AG08395 (cell line): ENCODE results near the gene RASSF7.

Experiments used
- DNase-seq: peaks from one replicate; pipeline ENCODE4 v3.0.0; 2012; ENCODE audit warnings: mixed read lengths, low spot score

Gene RASSF7

GRCh38 chr11:532986-533585 lies 27.7 kb upstream of the RASSF7 start:
- DNase-seq: no peak

DNA sequence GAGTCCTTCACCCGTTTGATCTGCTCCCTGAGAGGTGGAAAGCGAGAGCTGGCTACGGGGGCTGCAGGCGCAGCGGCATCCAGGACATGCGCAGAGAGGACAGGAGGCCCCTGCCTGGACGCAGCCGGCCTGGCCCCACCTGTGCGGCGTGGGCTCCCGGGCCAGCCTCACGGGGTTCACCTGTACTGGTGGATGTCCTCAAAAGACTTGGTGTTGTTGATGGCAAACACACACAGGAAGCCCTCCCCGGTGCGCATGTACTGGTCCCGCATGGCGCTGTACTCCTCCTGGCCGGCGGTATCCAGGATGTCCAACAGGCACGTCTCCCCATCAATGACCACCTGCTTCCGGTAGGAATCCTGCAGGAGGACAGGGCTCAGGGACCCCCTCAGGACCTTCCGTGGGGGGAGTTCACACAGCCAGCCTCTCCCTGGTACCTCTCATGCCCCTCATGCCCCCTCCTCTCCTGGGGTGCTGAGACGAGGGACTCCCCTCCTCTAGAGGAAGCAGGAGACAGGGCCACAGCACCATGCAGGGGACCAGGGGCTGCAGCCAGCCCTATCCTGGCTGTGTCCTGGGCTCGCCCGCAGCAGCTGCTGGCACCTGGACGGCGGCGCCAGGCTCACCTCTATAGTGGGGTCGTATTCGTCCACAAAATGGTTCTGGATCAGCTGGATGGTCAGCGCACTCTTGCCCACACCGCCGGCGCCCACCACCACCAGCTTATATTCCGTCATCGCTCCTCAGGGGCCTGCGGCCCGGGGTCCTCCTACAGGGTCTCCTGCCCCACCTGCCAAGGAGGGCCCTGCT lies 27.0 kb upstream of the RASSF7 start:
- DNase-seq: no peak

DNA sequence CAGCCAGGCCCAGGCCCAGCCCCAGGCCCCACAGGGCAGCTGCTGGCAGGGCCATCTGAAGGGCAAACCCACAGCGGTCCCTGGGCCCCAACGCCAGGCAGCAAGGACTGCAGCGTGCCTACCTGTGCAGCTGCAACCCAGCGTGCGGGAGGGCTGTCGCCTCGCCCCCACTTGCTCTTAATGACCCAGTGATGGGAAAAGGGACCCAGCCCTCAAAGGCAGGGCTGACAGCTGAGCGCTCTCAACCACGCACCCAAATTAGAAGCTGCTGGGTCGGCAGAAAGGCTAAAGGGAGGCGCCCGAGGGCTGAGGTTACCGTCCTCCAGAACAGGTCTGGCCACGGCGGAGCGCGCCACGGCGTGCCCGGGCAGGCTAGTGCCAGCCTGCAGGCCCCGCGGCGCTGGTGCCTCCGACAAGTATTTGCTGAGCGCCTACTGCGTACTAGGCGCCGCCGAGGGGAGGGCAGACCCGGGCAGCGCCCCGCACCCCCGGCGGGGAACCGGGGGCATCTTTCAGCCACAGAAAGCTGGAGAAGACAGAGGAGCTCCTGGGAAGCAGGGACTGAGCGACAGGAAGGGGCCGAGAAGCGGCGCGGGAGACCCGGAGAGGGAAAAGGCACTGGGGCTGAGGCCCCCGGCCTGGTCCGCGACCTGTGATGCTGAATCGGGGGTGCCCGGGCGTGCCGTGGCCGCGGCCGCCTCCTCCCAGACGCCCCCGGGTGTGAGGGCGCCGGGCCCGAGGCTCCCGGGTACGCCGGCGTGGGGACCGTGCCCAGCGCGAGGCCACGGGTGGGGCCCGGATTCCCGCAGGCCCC lies 26.2 kb upstream of the RASSF7 start:
- DNase-seq: peak; percentile 26

DNA sequence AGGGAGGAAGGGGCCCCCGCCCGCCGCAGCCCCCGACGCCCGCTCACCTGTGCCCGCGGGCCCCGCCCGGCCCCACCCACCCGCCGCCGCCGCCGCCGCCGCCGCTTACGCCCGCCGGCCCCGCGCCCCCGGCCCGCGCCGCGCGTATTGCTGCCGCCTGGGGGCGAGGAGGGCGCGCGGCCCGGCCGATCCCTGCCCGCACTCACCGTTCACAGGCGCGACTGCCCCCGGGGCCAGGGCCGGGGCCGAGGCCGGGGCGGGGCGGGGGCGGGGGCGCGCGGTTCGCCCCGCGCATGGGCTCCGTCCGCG lies 25.6 kb upstream of the RASSF7 start:
- no peak for DNase-seq

- DNase-seq: peak; percentile 100
These were observed 25.0 kb upstream of the RASSF7 start, which contains the start of gene HRAS for GRCh38 chr11:535519-536454. Gene HRAS (minus strand): TSS chr11:535576.

- DNase-seq: peak; percentile 88
These were observed 23.7 kb upstream of the RASSF7 start, which contains the start of gene LRRC56 for GRCh38 chr11:536841-537621. Gene LRRC56 (plus strand): TSS chr11:537527. CDS start chr11:540685, 3,158 bp downstream.

GRCh38 chr11:537622-538430 lies 22.9 kb upstream of the RASSF7 start:
- DNase-seq: no peak

GRCh38 chr11:538431-539051 lies 22.2 kb upstream of the RASSF7 start:
- no peak for DNase-seq

DNA sequence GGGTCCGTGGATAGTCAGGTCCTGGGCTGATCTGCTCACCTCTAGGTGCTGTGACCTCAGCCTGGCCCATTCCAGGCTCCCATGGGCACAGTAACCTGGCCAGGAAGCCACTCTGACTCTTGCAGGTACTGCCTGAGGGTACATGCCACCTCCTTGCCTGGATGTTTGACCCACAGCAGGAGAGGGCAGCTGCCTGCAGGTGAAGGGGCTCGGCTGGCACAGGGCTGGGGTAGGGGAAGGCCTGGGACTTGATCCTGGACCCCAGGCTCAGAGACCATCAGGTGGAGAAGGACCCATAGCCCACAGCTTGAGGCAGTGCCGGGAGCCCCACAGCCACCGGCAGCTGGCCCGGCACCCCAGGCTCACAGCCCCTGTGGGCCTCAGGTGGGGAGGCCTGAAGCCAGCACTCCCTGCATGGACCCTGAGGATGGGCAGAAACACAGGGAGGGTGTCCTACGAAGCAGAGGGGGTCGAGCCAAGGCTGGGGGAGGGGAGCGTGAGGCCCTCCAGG lies 20.7 kb upstream of the RASSF7 start:
- no peak for DNase-seq

DNA sequence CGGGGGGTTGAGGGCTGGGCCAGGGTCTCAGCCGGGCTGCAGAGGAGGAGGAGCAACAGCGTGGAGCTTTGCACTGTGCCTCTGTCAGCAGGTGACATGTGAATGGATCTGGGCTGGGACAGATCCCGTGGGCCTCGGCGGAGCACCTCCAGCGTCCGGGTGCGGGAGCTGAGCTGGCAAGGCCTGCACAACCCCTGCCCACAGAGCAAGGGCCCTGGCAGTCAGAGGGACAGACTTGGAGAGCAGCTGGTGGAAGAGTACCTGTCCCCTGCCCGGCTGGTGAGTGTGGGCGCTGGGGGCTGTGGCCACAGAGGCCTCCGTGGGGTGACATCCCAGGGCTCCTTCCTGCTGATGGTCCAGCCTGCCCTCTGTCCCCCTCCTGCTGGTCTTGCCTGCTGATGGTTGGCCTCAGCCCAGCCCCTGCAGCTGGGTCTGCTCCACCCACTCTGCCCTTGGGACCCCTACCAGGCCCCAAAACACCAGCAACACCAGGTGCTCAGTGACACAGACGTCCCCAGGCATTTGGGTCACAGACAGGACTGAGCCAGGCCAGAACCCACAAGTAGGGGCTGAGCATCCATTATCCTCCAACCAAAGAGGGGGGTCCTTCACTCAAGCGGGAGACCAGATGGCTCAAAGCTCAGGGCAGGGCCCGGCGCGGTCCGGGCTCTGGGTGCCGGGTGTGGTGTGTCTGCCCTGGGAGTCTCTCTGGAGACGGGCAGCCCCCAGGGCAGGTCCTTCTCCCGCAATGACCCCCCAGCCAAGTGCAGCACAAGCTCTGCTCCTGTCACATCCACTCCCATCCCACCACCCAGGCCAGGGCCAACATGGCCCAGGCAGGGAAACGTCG lies 20.0 kb upstream of the RASSF7 start:
- DNase-seq: no peak

- DNase-seq: no peak
These were observed 19.3 kb upstream of the RASSF7 start for GRCh38 chr11:541433-541885.

DNA sequence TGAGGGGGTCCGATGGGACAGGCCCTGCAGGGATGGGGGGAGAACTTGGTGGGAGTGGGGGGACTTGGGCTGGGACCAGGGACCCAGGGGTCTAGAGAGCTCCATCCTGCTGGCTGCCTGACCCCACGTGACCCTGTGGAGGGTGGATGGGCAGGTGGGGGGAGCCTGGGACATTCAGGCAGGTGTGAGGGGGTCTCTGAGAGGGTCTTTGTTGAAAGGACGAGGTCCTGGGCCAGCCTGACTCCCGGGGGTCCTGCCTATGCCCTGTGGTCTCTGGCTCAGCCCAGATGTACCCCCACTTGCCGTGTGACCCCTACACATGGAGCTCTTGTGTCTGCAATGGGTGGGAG lies 16.0 kb upstream of the RASSF7 start:
- DNase-seq: no peak

DNA sequence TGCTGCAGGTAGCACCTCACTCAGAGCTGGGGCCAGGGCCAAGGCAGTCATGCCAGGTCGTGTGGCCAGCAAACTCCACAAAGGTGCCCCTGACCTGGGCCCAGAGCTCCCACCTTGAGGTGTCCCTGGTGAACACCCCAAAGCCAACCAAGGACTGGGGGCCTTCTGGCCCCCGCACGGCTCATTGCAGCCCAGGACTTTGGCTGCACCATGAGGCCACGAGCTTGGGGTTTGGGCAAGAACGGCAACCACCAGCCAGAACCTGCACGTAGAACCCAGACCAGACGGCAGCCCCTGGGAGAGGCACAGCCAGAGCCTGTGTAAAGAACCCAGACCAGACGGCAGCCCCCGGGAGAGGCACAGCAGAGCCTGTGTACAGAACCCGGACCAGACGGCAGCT lies 15.6 kb upstream of the RASSF7 start:
- no peak for DNase-seq

DNA sequence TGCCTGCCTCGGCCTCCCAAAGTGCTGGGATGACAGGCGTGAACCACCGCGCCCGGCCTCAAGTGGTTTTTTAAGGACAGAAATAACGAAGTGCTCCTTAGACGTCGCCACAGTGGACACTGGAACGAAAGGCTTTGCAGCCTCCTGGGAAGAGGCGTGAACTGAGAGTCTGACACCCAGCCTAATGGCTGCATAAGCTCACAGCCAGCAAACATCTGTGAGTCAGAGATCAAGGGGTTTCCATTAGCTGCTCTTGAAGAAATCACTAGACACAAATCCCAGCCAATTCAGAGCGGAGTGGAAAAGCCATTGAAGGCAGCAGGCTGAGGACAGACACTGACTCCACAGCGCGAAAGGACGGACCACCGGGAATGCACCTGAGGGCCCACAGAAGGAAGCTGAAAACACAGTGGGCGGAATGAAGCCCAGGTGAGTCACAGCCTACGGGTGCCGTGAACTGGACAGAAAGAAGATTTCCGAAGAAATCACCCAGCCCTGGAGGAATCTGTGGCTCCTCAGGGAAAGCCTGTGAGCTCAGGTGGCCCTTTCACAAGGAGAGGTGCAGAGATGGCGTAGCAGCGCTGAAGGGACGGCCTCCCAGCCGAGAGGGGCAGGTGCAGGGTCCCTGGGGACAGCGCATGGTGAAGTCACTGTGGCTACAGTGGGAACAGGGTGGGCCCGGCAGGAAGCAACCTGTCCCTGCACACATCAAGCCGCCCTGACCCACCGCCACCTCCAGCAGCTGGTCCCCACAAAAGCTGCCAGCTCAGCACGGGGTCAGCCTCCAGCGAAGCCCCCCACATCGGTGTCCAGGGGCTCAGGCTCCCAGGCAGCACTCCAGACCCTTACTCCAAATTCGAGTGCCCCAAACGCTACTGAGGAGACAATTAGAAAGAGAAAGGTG lies 11.8 kb upstream of the RASSF7 start:
- no peak for DNase-seq

GRCh38 chr11:550021-550745 lies 10.6 kb upstream of the RASSF7 start:
- no peak for DNase-seq

GRCh38 chr11:550746-551085 lies 10.1 kb upstream of the RASSF7 start:
- no peak for DNase-seq

DNA sequence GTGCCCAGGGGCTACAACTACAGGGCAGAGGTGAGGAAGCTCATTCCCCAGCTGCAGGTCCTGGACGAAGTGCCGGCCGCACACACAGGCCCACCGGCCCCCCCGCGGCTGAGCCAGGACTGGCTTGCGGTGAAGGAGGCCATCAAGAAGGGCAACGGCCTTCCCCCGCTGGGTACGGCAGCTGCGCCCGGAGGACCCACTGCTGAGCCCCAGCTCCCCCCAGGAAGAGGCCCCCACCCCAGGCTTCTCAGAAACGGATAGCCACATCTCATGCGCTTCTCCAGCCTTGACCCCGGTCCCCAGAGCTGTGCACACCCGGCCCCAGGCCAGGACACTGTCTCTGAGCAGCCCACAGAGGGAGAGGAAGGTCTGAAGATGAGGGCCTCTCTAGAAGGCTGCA lies 9.6 kb upstream of the RASSF7 start:
- DNase-seq: no peak
